HL-60 (cell line): ENCODE results near the gene PHPT1.

Experiments used
- POLR2AphosphoS5 ChIP-seq: IDR thresholded peaks from 2 replicates; pipeline ENCODE4 v1.6.1; 2012; ENCODE audit warnings: low read depth
- TF ChIP-seq, protein P1 (sequence below): IDR thresholded peaks from one replicate; pipeline ENCODE4 v1.5.1; 2011; ENCODE audit warnings: low read length, control low read depth, inconsistent platforms; ENCODE audit not compliant: insufficient read depth

DNA sequence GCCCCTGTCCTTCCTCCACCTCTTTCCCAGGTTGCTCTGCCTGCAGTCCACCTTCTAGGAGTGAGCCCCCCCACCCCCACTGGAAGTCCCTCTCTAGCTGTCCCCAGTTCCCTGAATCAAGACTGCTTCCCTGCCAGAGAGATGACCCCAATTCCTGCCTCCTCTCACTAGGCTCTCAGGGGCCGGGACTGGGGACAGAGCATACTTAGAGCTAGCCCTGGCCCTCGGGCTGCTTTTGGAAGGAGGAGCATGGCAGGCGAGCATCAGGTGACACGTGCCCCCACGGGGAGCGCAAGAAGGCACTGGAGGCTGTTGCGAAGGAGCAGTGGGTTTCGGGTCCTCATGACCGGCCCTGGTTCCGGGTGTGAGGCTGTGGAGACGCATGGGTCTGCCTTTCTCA is 46.8 kb downstream of the PHPT1 start:
- TF ChIP-seq, protein P1, sequence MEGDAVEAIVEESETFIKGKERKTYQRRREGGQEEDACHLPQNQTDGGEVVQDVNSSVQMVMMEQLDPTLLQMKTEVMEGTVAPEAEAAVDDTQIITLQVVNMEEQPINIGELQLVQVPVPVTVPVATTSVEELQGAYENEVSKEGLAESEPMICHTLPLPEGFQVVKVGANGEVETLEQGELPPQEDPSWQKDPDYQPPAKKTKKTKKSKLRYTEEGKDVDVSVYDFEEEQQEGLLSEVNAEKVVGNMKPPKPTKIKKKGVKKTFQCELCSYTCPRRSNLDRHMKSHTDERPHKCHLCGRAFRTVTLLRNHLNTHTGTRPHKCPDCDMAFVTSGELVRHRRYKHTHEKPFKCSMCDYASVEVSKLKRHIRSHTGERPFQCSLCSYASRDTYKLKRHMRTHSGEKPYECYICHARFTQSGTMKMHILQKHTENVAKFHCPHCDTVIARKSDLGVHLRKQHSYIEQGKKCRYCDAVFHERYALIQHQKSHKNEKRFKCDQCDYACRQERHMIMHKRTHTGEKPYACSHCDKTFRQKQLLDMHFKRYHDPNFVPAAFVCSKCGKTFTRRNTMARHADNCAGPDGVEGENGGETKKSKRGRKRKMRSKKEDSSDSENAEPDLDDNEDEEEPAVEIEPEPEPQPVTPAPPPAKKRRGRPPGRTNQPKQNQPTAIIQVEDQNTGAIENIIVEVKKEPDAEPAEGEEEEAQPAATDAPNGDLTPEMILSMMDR: no peak
- TF ChIP-seq POLR2AphosphoS5: no peak
